Activated T-cell treated with anti-CD3 and anti-CD28 coated beads, Interleukin-2, amount 50 U/mL, for 24 hours (primary cell): ENCODE measurements around the gene PPAN.

ENCODE experiments used
- DNase-seq: peaks from one replicate; pipeline ENCODE4 v3.0.0-alpha.2; 2020
- H3K27ac Mint-ChIP-seq: 2 replicates; pipeline ENCODE4 v1.8.0; 2020; ENCODE audit warnings: mild to moderate bottlenecking, mixed read lengths
- H3K27me3 Mint-ChIP-seq: 2 replicates; pipeline ENCODE4 v1.8.0; 2020; ENCODE audit warnings: mixed read lengths
- H3K36me3 Mint-ChIP-seq: 2 replicates; pipeline ENCODE4 v1.8.0; 2020; ENCODE audit warnings: low read depth, mixed read lengths
- H3K4me1 Mint-ChIP-seq: 2 replicates; pipeline ENCODE4 v1.8.0; 2020; ENCODE audit warnings: low read depth, mixed read lengths
- H3K4me3 Mint-ChIP-seq: 2 replicates; pipeline ENCODE4 v1.8.0; 2020; ENCODE audit warnings: mild to moderate bottlenecking, moderate library complexity, mixed read lengths
- H3K9me3 Mint-ChIP-seq: 2 replicates; pipeline ENCODE4 v1.8.0; 2020; ENCODE audit warnings: mixed read lengths

PPAN gene

GRCh38 chr19:10087296-10088061, 18.7 kb upstream of the PPAN start:
- peaks cover 17% of the 10 kb centered on the region for H3K4me1 Mint-ChIP-seq
- no peaks in the 10 kb centered on the region for H3K9me3 Mint-ChIP-seq
- DNase-seq, result no peak
- H3K27me3 Mint-ChIP-seq, result no peaks in the 10 kb centered on the region
- peak overlapping the region; percentile 77 for H3K27ac Mint-ChIP-seq
- H3K4me3 Mint-ChIP-seq, result peak overlapping the region; percentile 81
- H3K36me3 Mint-ChIP-seq, result peaks cover 38% of the 10 kb centered on the region

GRCh38 chr19:10088949-10089554, 17.1 kb upstream of the PPAN start:
- Mint-ChIP-seq H3K27me3 (no peaks in the 10 kb centered on the region), H3K4me3 (no peak overlapping the region), H3K36me3 (peaks cover 54% of the 10 kb centered on the region), H3K27ac (peak overlapping the region; percentile 41), H3K4me1 (peaks cover 17% of the 10 kb centered on the region), H3K9me3 (no peaks in the 10 kb centered on the region)
- DNase-seq, result no peak

DNA sequence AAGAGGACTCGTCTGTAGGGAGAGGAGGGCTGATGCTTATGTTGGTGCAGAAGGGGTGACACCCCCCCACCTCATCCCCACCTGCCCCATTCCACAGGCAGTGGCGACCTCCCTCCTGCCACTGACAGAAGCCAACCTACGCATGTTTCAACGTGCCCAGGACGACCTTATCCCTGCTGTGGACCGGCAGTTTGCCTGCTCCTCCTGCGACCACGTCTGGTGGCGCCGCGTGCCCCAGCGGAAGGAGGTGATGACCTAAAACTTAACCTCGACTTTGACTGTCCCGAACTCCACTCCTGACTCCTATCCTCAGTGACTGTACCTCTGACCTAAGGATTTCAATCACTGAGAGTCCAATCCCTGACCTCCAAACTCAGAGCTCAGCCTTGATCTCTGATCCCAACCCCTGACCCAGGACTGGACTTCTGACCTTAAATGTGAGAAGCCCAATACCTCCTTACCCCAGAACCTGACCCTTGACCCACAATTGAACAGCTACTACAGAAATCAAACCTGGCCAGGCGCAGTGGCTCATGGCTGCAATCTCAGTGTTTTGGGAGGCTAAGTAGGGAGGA, 16.3 kb upstream of the PPAN start:
- Mint-ChIP-seq H3K27me3 (no peaks in the 10 kb centered on the region), H3K27ac (peak overlapping the region; percentile 41), H3K36me3 (peaks cover 61% of the 10 kb centered on the region), H3K4me1 (peaks cover 17% of the 10 kb centered on the region), H3K9me3 (no peaks in the 10 kb centered on the region), H3K4me3 (no peak overlapping the region)
- no peak for DNase-seq

DNA sequence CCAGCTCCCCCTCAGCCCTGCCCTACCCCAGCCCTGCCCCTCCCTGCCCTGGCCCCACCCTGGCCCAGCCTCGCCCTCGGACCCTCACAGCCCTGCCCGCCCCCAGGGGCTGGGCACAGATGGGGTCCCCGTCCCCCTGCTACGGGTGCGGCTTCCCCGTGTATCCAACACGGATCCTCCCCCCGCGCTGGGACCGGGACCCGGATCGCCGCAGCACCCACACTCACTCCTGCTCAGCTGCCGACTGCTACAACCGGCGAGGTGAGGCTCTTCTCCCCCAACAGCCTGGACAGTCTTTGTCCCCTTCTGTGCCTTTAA, 14.8 kb upstream of the PPAN start:
- DNase-seq, result no peak
- no peaks in the 10 kb centered on the region for H3K9me3 Mint-ChIP-seq
- H3K4me3 Mint-ChIP-seq, result no peak overlapping the region
- peaks cover 19% of the 10 kb centered on the region for H3K4me1 Mint-ChIP-seq
- H3K27ac Mint-ChIP-seq, result no peak overlapping the region
- peaks cover 66% of the 10 kb centered on the region for H3K36me3 Mint-ChIP-seq
- no peaks in the 10 kb centered on the region for H3K27me3 Mint-ChIP-seq

DNA sequence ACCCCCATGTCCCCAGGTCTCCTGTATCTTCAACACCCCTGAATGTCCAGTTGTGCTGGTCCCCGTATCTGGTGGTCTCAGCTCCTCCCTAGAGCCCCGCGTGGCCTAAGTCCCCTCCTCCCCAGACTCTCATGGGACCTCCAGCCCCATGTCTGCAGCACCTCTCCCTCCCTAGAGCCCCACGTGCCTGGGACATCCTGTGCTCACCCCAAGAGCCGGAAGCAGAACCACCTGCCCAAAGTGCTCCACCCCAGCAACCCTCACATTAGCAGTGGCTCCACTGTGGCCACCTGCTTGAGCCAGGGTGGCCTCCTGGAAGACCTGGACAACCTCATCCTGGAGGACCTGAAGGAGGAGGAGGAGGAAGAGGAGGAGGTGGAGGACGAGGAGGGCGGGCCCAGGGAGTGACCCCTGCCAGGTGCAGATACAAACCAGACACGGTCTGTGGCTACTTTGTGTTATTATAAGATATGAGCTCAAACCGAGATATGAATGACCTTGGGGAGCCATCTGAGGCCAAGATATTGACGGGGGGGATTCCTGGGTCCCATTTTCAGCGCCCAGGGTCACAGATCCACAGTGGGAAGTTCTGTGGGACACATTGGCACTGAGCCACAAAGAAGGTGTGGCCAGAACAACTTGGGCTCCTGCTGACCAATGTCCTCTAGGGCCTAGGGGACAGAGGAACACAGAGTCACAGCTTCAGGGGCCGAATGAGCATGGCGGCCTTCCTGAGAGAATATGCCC, 14.1 kb upstream of the PPAN start:
- H3K27me3 Mint-ChIP-seq, result no peaks in the 10 kb centered on the region
- H3K4me3 Mint-ChIP-seq, result no peak overlapping the region
- H3K9me3 Mint-ChIP-seq, result no peaks in the 10 kb centered on the region
- H3K36me3 Mint-ChIP-seq, result peaks cover 62% of the 10 kb centered on the region
- peak overlapping the region; percentile 37 for H3K27ac Mint-ChIP-seq
- peaks cover 21% of the 10 kb centered on the region for H3K4me1 Mint-ChIP-seq
- DNase-seq, result no peak

DNA sequence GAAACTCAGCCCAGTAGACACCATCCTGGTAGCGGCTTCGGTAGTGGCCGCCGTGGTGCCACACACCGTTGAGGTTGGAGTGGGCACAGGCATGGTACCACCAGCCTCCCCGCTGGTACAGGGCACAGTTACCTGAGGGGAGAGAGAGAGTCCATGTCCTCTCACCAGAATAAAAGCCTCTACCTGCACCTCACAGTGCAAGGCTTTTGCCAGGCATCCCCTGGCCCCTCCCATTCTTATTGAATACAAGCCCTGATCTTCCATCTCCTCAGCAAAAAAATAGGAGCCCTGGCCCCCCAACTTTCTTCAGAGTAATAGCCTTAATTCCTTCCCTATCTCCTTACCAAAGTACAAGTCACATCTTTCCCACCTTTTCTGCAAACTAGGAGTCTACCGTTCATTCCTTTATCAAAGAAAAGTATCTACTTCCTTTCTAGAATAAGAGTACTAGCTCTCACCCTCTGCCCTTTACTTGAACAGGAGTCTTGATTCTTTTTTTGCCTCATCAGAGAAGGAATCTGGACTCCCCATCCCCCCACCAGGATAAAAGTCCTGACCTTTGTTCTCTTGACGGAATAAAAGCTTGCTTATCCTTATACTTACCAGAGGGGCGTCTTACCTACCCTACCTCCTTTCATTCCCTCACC, 13.4 kb upstream of the PPAN start:
- Mint-ChIP-seq H3K9me3 (no peaks in the 10 kb centered on the region), H3K27me3 (no peaks in the 10 kb centered on the region), H3K27ac (peak overlapping the region; percentile 64), H3K4me1 (peaks cover 14% of the 10 kb centered on the region), H3K36me3 (peaks cover 59% of the 10 kb centered on the region), H3K4me3 (no peak overlapping the region)
- DNase-seq, result no peak

DNA sequence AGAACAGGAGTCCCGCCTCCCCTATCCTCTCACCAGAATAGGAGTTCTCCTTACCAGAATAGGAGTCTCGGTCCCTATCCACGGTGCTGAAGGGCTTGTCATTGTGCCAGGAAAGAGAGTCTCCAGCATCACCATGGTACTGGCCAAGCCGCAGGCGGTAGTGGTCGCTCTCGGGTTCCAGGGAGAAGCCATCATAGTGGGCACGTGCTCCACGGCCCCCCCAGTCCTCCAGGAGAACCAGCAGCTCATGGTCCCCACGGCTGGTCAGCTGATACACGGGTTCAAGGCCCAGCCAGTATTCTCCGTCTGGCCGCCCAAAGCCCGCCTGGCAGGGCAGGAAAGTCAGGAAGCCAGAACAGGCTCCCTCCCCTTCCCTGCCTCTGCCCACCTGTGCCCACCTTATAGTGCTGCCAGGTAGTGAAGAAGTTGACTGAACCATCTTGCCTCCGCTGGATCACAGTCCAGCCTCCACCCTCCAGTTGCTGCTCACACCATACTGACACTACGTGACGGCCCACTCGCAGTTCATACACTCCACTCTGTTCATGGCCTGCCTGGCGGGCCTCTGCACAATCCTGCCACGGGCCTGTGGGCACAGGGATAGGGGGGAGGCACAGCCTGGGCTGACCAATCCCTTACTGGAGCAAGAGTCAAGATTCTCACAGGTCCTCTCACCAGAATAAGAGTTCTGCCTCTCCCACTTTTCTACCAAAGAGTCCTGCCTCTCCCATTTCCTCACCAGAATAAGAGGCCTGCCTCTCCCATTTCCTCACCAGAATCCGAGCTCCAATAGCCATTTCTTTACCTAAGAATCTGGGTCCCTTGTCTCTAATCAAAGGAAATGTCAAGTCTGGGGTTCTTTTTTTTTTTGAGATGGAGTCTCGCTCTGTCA, 12.6 kb upstream of the PPAN start:
- H3K36me3 Mint-ChIP-seq, result peaks cover 59% of the 10 kb centered on the region
- H3K4me3 Mint-ChIP-seq, result no peak overlapping the region
- DNase-seq, result no peak
- H3K27ac Mint-ChIP-seq, result peak overlapping the region; percentile 13
- H3K9me3 Mint-ChIP-seq, result no peaks in the 10 kb centered on the region
- no peaks in the 10 kb centered on the region for H3K27me3 Mint-ChIP-seq
- H3K4me1 Mint-ChIP-seq, result peaks cover 20% of the 10 kb centered on the region

DNA sequence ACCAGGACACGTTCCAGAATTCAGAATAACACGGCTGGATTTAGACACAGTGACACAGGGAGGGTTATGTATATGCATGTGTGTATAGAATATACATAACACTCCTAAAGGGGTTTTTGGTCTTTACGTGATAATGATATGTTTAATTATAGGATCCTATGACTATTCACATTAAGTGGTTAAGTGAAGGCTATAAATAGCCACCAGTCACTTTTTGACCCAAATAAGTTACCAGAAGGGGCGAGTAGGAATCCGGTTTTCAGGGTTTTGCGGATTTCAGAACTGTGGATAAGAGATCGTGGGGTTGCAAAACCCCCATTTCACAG, 10.6 kb upstream of the PPAN start:
- peak overlapping the region; percentile 67 for H3K27ac Mint-ChIP-seq
- no peaks in the 10 kb centered on the region for H3K27me3 Mint-ChIP-seq
- peaks cover 50% of the 10 kb centered on the region for H3K36me3 Mint-ChIP-seq
- peak overlapping the region; percentile 15 for H3K4me3 Mint-ChIP-seq
- DNase-seq, result no peak
- peaks cover 29% of the 10 kb centered on the region for H3K4me1 Mint-ChIP-seq
- H3K9me3 Mint-ChIP-seq, result no peaks in the 10 kb centered on the region

- Mint-ChIP-seq H3K27ac (peak overlapping the region; percentile 78), H3K4me1 (peaks cover 31% of the 10 kb centered on the region), H3K27me3 (no peaks in the 10 kb centered on the region), H3K9me3 (no peaks in the 10 kb centered on the region), H3K4me3 (peak overlapping the region; percentile 43), H3K36me3 (peaks cover 45% of the 10 kb centered on the region)
- DNase-seq, result peak; percentile 97
These were observed 10.1 kb upstream of the PPAN start for GRCh38 chr19:10095948-10096614.

DNA sequence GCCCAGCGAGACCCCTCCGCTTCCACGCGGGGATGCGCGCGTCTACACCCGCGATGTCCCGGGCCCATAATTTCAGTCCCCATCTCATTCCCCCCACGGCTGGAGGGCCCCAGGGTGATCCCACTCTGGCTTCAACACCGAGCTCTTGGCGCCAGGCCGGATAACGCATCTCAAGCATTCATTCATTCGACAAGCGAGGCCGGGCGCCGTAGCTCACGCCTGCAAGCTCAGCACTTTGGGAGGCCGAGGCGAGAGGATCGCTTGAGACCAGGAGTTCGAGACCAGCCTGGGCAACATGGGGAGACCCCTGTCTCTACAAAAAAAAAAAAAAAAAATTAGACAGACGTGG, 9.6 kb upstream of the PPAN start:
- no peak for DNase-seq
- no peaks in the 10 kb centered on the region for H3K9me3 Mint-ChIP-seq

DNA sequence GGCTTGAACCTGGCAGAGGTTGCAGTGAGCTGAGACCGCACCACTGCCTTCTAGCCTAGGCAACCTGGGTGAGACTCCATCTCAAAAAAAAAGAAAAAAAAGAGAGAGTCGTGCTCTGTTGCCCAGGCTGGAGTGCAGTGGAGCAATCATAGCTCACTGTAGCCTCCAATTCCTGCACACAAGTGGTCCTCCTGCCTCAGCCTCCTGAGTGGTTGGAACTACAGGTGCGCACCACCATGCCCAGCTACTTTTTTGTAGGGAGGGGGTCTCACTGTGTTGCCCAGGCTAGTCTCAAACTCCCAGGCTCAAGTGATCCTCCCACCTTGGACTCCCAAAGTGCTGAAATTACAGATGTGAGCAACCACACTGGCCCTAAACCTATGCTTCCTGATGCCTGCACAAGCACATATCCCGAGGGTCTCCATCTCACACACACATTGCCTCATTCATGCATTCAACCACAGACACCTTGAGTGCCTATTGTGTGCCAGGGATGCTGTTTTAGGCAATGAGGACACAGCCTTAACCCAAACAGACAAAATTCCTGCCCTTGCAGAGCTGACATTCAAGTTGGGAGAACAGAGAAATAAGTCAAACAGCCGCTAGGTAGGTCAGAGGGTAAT, 5.9 kb upstream of the PPAN start:
- Mint-ChIP-seq H3K27me3 (no peaks in the 10 kb centered on the region), H3K9me3 (no peaks in the 10 kb centered on the region), H3K4me1 (peaks cover 62% of the 10 kb centered on the region), H3K4me3 (no peak overlapping the region), H3K27ac (peak overlapping the region; percentile 79), H3K36me3 (peaks cover 12% of the 10 kb centered on the region)
- DNase-seq, result no peak

More for the DNA sequence above, 9.6 kb upstream of the PPAN start:
- Mint-ChIP-seq H3K27me3 (no peaks in the 10 kb centered on the region), H3K36me3 (peaks cover 42% of the 10 kb centered on the region), H3K4me1 (peaks cover 35% of the 10 kb centered on the region), H3K4me3 (peak overlapping the region; percentile 43), H3K27ac (peak overlapping the region; percentile 78)

DNA sequence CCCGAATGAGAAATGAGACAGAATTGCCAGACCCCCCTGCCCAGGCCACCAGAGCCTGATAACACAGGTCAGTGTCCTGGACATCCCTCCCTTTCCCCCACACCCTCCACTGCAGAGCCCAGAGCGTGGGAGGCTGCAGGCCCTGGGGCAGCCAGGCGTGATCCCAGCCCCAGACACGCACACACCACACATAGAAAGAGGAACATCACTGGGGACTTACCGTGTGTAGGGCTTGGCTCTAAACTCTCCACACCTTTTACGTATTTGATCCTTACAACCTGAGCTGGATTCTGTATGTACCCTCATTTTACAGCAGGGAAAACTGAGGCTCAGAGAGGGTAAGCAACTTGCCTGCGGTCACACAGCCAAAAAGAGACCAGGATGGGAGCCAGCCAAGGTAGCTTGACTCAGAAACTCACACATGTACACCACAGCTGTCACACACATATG, 3.4 kb upstream of the PPAN start:
- no peak for DNase-seq
- Mint-ChIP-seq H3K9me3 (no peaks in the 10 kb centered on the region), H3K36me3 (peaks cover 26% of the 10 kb centered on the region), H3K4me3 (peak overlapping the region; percentile 69), H3K27ac (peak overlapping the region; percentile 94), H3K4me1 (peaks cover 69% of the 10 kb centered on the region), H3K27me3 (no peaks in the 10 kb centered on the region)

GRCh38 chr19:10104130-10104513, 2.0 kb upstream of the PPAN start:
- no peaks in the 10 kb centered on the region for H3K9me3 Mint-ChIP-seq
- H3K4me3 Mint-ChIP-seq, result peak overlapping the region; percentile 94
- DNase-seq, result no peak
- peaks cover 36% of the 10 kb centered on the region for H3K36me3 Mint-ChIP-seq
- peak overlapping the region; percentile 100 for H3K27ac Mint-ChIP-seq
- no peaks in the 10 kb centered on the region for H3K27me3 Mint-ChIP-seq
- H3K4me1 Mint-ChIP-seq, result peaks cover 68% of the 10 kb centered on the region
